DND-41 (cell line): ENCODE data around the gene BCO1.

Experiments used
- ATAC-seq: fragments of 200-7000 bp; cut with Tn5 transposase; 3 replicates; pipeline ENCODE4 v1.9.1; 2021; ENCODE audit warnings: low read depth; ENCODE audit not compliant: insufficient read depth
- DNase-seq: peaks from one replicate; pipeline ENCODE4 v3.0.0-alpha.2; 2020
- H2AFZ ChIP-seq: 2 replicates; pipeline ENCODE4 v1.6.0; 2012; ENCODE audit warnings: low read depth, low read length
- H3K27ac ChIP-seq: 2 replicates; pipeline ENCODE4 v1.5.1; 2012; ENCODE audit warnings: low read length, inconsistent platforms
- H3K27me3 ChIP-seq: fragments of 200-600 bp; sonication (generic); 2 replicates; pipeline ENCODE4 v1.6.0; 2012; ENCODE audit warnings: low read length, mild to moderate bottlenecking, inconsistent platforms; ENCODE audit not compliant: insufficient read depth, poor library complexity
- H3K36me3 ChIP-seq: 2 replicates; pipeline ENCODE4 v1.5.1; 2012; ENCODE audit warnings: low read length, inconsistent platforms; ENCODE audit not compliant: insufficient read depth
- H3K4me1 ChIP-seq: 2 replicates; pipeline ENCODE4 v1.5.1; 2012; ENCODE audit warnings: mild to moderate bottlenecking, low read length; ENCODE audit not compliant: insufficient read depth
- H3K4me2 ChIP-seq: 2 replicates; pipeline ENCODE4 v1.6.0; 2012; ENCODE audit warnings: mild to moderate bottlenecking, moderate library complexity, low read length, inconsistent platforms; ENCODE audit not compliant: insufficient read depth
- H3K4me3 ChIP-seq, 2 experiments: fragments of 200-600 bp in 1 of 2; shearing (Covaris generic) in 1 of 2; 2 replicates each; pipeline ENCODE4 v1.5.1; 2012 to 2016; ENCODE audit warnings: inconsistent platforms in 2 of 2, low read length in 2 of 2, mild to moderate bottlenecking in 2 of 2, low read depth in 1 of 2, moderate library complexity in 1 of 2
- H3K79me2 ChIP-seq: 2 replicates; pipeline ENCODE4 v1.6.0; 2012; ENCODE audit warnings: low read length, inconsistent platforms; ENCODE audit not compliant: insufficient read depth
- H3K9ac ChIP-seq: 2 replicates; pipeline ENCODE4 v1.6.0; 2012; ENCODE audit warnings: low read depth, mild to moderate bottlenecking, inconsistent platforms, low read length, moderate library complexity
- H3K9me3 ChIP-seq: 2 replicates; pipeline ENCODE4 v1.5.1; 2012; ENCODE audit warnings: low read length, moderate library complexity, mild to moderate bottlenecking, inconsistent platforms; ENCODE audit not compliant: insufficient read depth, severe bottlenecking
- H4K20me1 ChIP-seq: 2 replicates; pipeline ENCODE4 v1.6.0; 2012; ENCODE audit warnings: low read length; ENCODE audit not compliant: insufficient read depth
- CTCF ChIP-seq: IDR thresholded peaks from 2 replicates; pipeline ENCODE4 v1.5.1; 2012; ENCODE audit warnings: borderline replicate concordance, low read length, moderate library complexity, mild to moderate bottlenecking; ENCODE audit not compliant: poor library complexity, severe bottlenecking; ENCODE audit errors: extremely low read depth
- EZH2 ChIP-seq: IDR thresholded peaks from 3 replicates; pipeline ENCODE4 v1.6.1; 2012; ENCODE audit warnings: borderline replicate concordance, low read depth, mild to moderate bottlenecking, moderate library complexity, low read length, inconsistent platforms; ENCODE audit not compliant: severe bottlenecking

Gene BCO1

GRCh38 chr16:81254922-81255526 is 16.5 kb downstream of the BCO1 start:
- ATAC-seq: no peak
- Histone ChIP-seq H3K4me2 (no peak overlapping the region), H3K9me3 (no peaks in the 10 kb centered on the region), H3K9ac (no peak overlapping the region), H3K27me3 (no peaks in the 10 kb centered on the region), H4K20me1 (0 out of 2 replicates have a peak, but pooled peaks cover 2% of the 10 kb centered on the region), H3K79me2 (no peaks in the 10 kb centered on the region), H3K4me1 (no peaks in the 10 kb centered on the region), H2AFZ (no peak overlapping the region), H3K36me3 (no peaks in the 10 kb centered on the region), H3K4me3 (no peak overlapping the region), H3K27ac (no peak overlapping the region)
- no peak for DNase-seq
- no peak for TF ChIP-seq EZH2
- TF ChIP-seq CTCF: no peak

GRCh38 chr16:81259916-81260315 is 21.4 kb downstream of the BCO1 start:
- ATAC-seq (no peak), DNase-seq (no peak)
- Histone ChIP-seq H4K20me1 (0 out of 2 replicates have a peak, but pooled peaks cover 2% of the 10 kb centered on the region), H3K4me1 (no peaks in the 10 kb centered on the region), H3K27me3 (no peaks in the 10 kb centered on the region), H3K79me2 (no peaks in the 10 kb centered on the region), H3K9ac (no peak overlapping the region), H3K4me3 (no peak overlapping the region), H3K4me2 (no peak overlapping the region), H2AFZ (no peak overlapping the region), H3K9me3 (no peaks in the 10 kb centered on the region), H3K27ac (no peak overlapping the region), H3K36me3 (no peaks in the 10 kb centered on the region)
- TF ChIP-seq EZH2 (no peak), CTCF (no peak)

DNA sequence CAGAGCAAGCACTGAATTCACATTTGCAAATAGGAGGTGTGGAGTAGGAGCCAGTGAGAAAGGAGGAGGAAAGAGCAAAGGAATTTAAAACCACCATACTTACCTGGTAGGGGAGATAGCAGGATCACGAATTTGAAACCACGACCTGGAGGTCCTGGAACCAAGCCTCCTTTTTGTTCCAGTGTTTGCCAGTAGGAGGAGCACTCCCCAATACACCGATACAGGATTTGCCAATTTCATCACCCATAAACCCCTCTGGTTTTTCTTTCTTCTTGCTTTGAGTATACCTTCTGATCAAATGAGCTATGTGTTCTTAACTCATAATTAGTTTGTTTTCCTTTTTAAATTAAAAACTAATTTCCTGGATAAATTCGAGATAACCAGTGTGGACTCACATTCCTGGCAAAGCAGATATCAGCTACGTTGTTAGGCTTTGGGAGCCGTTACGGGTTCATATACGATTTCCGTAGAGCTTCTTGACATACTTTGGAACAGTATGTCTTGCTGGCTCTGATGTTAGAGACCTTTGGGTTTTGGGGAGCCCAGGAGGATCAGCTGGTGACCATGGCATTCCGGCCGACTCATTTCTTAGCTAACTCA is 22.7 kb downstream of the BCO1 start:
- Histone ChIP-seq H3K79me2 (no peaks in the 10 kb centered on the region), H3K4me3 (no peak overlapping the region), H3K27me3 (no peaks in the 10 kb centered on the region), H3K36me3 (no peaks in the 10 kb centered on the region), H3K4me1 (no peaks in the 10 kb centered on the region), H2AFZ (no peak overlapping the region), H3K9me3 (no peaks in the 10 kb centered on the region), H3K9ac (no peak overlapping the region), H4K20me1 (0 out of 2 replicates have a peak, but pooled peaks cover 2% of the 10 kb centered on the region), H3K4me2 (no peak overlapping the region), H3K27ac (no peak overlapping the region)
- DNase-seq (peak; percentile 16), ATAC-seq (0 out of 3 replicates have a peak, but pooled peaks have one; percentile 39)
- TF ChIP-seq CTCF (peak; percentile 67), EZH2 (no peak)
